ENCODE measurements around the gene DUSP9.
"Not testable (repeated sequence)": the region's sequence is repeated elsewhere in the genome, so short reads cannot be mapped to it uniquely, and the experiment has no call there.

DUSP9 gene

GRCh38 chrX:153671589-153672530, 24.9 kb downstream of the DUSP9 start:
- DNase-seq (ENCODE audit: low read depth): no peak

GRCh38 chrX:153672531-153673427, 25.8 kb downstream of the DUSP9 start:
- no peak for DNase-seq (ENCODE audit: low read depth)

- DNase-seq (ENCODE audit: low read depth): no peak
Measured at GRCh38 chrX:153673428-153674218, 26.6 kb downstream of the DUSP9 start, which contains the start of gene PNCK. TSS of gene PNCK (minus strand) at chrX:153673813. CDS start at chrX:153673076, 737 bp downstream.

- DNase-seq (ENCODE audit: low read depth): no peak
Measured at GRCh38 chrX:153674219-153674851, 27.3 kb downstream of the DUSP9 start.

GRCh38 chrX:153681175-153681574, 34.2 kb downstream of the DUSP9 start:
- DNase-seq (ENCODE audit: low read depth): no peak

GRCh38 chrX:153683486-153683885, 36.5 kb downstream of the DUSP9 start:
- not testable (repeated sequence) for DNase-seq (ENCODE audit: low read depth)

- DNase-seq (ENCODE audit: low read depth): no peak
Measured at GRCh38 chrX:153684467-153685155, 37.6 kb downstream of the DUSP9 start.

- no peak for DNase-seq (ENCODE audit: low read depth)
Measured at GRCh38 chrX:153685156-153685536, 38.1 kb downstream of the DUSP9 start.

GRCh38 chrX:153685751-153686696, 39.0 kb downstream of the DUSP9 start:
- no peak for DNase-seq (ENCODE audit: low read depth)

GRCh38 chrX:153686711-153687110, 39.7 kb downstream of the DUSP9 start:
- DNase-seq (ENCODE audit: low read depth): no peak

- peak; percentile 72 for DNase-seq (ENCODE audit: low read depth)
Measured at GRCh38 chrX:153687121-153688039, 40.4 kb downstream of the DUSP9 start, which contains the start of gene SLC6A8. TSS of gene SLC6A8 (plus strand) at chrX:153687926. CDS start at chrX:153688575, 649 bp downstream.

- peak; percentile 3 for DNase-seq (ENCODE audit: low read depth)
Measured at GRCh38 chrX:153688071-153688470, 41.1 kb downstream of the DUSP9 start.

- DNase-seq (ENCODE audit: low read depth): no peak
Measured at GRCh38 chrX:153688506-153688905, 41.5 kb downstream of the DUSP9 start.

GRCh38 chrX:153688911-153689590, 42.0 kb downstream of the DUSP9 start:
- DNase-seq (ENCODE audit: low read depth): peak; percentile 47

- DNase-seq (ENCODE audit: low read depth): peak; percentile 47
Measured at GRCh38 chrX:153689654-153690465, 42.9 kb downstream of the DUSP9 start.

- DNase-seq (ENCODE audit: low read depth): no peak
Measured at GRCh38 chrX:153690466-153690865, 43.5 kb downstream of the DUSP9 start.

Data from ELR (cell line).